GM19240 (cell line): ENCODE results near the gene CYSLTR2.

Experiments used
- DNase-seq: peaks from one replicate; pipeline ENCODE4 v3.0.0; 2011; ENCODE audit warnings: low spot score; ENCODE audit not compliant: insufficient read length

CYSLTR2 gene

GRCh38 chr13:48653472-48653939, at the start of gene CYSLTR2:
Gene CYSLTR2 (plus strand): TSS chr13:48653929. CDS start chr13:48706818, 52,889 bp downstream.
- DNase-seq, result no peak

GRCh38 chr13:48615049-48615448, 38.7 kb upstream of the CYSLTR2 start:
- no peak for DNase-seq

GRCh38 chr13:48618937-48619336, 34.8 kb upstream of the CYSLTR2 start:
- DNase-seq, result no peak

GRCh38 chr13:48621056-48621455, 32.7 kb upstream of the CYSLTR2 start:
- no peak for DNase-seq

GRCh38 chr13:48624016-48624415, 29.7 kb upstream of the CYSLTR2 start:
- no peak for DNase-seq

GRCh38 chr13:48624858-48625257, 28.9 kb upstream of the CYSLTR2 start:
- DNase-seq, result no peak

- no peak for DNase-seq
These were observed 28.2 kb upstream of the CYSLTR2 start for GRCh38 chr13:48625413-48626076.

GRCh38 chr13:48626077-48626449, 27.7 kb upstream of the CYSLTR2 start:
- DNase-seq, result no peak

- DNase-seq, result no peak
These were observed 26.8 kb upstream of the CYSLTR2 start for GRCh38 chr13:48626726-48627451.

GRCh38 chr13:48629277-48629676, 24.5 kb upstream of the CYSLTR2 start:
- no peak for DNase-seq

GRCh38 chr13:48630291-48630690, 23.4 kb upstream of the CYSLTR2 start:
- DNase-seq, result no peak

- no peak for DNase-seq
These were observed 23.0 kb upstream of the CYSLTR2 start for GRCh38 chr13:48630773-48631172.

- no peak for DNase-seq
These were observed 22.3 kb upstream of the CYSLTR2 start for GRCh38 chr13:48631441-48631840.

GRCh38 chr13:48633700-48634099, 20.0 kb upstream of the CYSLTR2 start:
- DNase-seq, result no peak

- no peak for DNase-seq
These were observed 19.1 kb upstream of the CYSLTR2 start for GRCh38 chr13:48634636-48635035.

GRCh38 chr13:48635478-48635877, 18.3 kb upstream of the CYSLTR2 start:
- DNase-seq, result no peak

GRCh38 chr13:48636550-48636949, 17.2 kb upstream of the CYSLTR2 start:
- no peak for DNase-seq

GRCh38 chr13:48637601-48638000, 16.1 kb upstream of the CYSLTR2 start:
- no peak for DNase-seq

GRCh38 chr13:48640767-48641166, 13.0 kb upstream of the CYSLTR2 start:
- no peak for DNase-seq

GRCh38 chr13:48641404-48641803, 12.3 kb upstream of the CYSLTR2 start:
- no peak for DNase-seq

GRCh38 chr13:48642061-48642460, 11.7 kb upstream of the CYSLTR2 start:
- no peak for DNase-seq

- DNase-seq, result no peak
These were observed 10.6 kb upstream of the CYSLTR2 start for GRCh38 chr13:48643159-48643558.

GRCh38 chr13:48644141-48644540, 9.6 kb upstream of the CYSLTR2 start:
- DNase-seq, result no peak
